ENCODE measurements around the gene XPR1. TPM values are rescaled to one million over a fixed set of nuclear protein-coding genes. Genes with fewer than 3 reads are reported as not detected.

Gene XPR1
- total RNA-seq, 1 experiment from 2014 or later: 19.9 TPM

DNA sequence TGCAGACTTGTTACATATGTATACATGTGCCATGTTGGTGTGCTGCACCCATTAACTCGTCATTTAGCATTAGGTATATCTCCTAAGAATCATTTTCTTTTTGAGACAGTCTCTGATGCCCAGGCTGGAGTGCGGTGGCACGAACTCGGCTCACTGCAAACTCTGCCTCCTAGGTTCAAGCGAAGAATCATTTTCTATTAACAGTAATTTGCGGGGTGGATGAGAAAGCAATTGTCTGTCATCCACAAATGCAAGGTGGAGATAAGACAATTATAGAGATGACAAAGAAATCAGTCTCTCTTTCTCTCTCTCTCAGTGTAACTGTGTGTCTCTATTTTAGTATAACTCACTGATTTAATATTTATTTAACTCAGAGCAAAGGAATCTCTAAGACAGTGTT, 149.9 kb downstream of the XPR1 start:
- no peak overlapping the region for H3K9ac ChIP-seq (ENCODE audit: low read length)
- DNase-seq (ENCODE audit: low read depth, low spot score) (no peak), ATAC-seq (no peak)
- ChIA-PET RAD21 (ENCODE audit: low non-redundant PET in 1 of 2, low total read pairs in 2 of 2, uncharacterized antibody in 2 of 2, unreplicated experiment in 2 of 2) (no interaction called here), CTCF (no interaction called here), POLR2A (no interaction called here)
- H3K9me2 ChIP-seq (ENCODE audit: insufficient read depth): no peaks in the 10 kb centered on the region
- no peak overlapping the region for H3K4me2 ChIP-seq (ENCODE audit: low read length)
- no peak overlapping the region for H3K4me3 ChIP-seq (replicated peaks in 1 of 2; ENCODE audit: low read depth in 1 of 2, low read length in 2 of 2)
- no peaks in the 10 kb centered on the region for H3K4me1 ChIP-seq (ENCODE audit: control insufficient read depth in 1 of 2, insufficient read depth in 2 of 2, low read length in 2 of 2)
- intact Hi-C loops (cut with micrococcal nuclease): no loop called here
- TF ChIP-seq SP1 (IDR thresholded peaks at IDR 0.05; ENCODE audit: low read depth) (no peak), FOSL1 (IDR thresholded peaks at IDR 0.05; ENCODE audit: low read depth) (no peak), JUND (IDR thresholded peaks at IDR 0.05) (no peak), SIN3A (IDR thresholded peaks at IDR 0.05; ENCODE audit: low read depth) (no peak), EGR1 (IDR thresholded peaks at IDR 0.05; ENCODE audit: low read depth) (no peak), ATF3 (IDR thresholded peaks at IDR 0.05) (no peak), POLR2AphosphoS5 (IDR thresholded peaks at IDR 0.05; ENCODE audit: low read depth, low read length) (no peak), EZH2 (IDR thresholded peaks at IDR 0.05) (no peak), TCF7L2 (IDR thresholded peaks at IDR 0.05; ENCODE audit: borderline replicate concordance, extremely low read depth, insufficient read depth, insufficient read length) (no peak), CBX3 (IDR thresholded peaks at IDR 0.05; ENCODE audit: low read depth) (no peak), RAD21 (IDR thresholded peaks at IDR 0.05; ENCODE audit: low read depth) (no peak)
- TF ChIP-seq, protein P1, sequence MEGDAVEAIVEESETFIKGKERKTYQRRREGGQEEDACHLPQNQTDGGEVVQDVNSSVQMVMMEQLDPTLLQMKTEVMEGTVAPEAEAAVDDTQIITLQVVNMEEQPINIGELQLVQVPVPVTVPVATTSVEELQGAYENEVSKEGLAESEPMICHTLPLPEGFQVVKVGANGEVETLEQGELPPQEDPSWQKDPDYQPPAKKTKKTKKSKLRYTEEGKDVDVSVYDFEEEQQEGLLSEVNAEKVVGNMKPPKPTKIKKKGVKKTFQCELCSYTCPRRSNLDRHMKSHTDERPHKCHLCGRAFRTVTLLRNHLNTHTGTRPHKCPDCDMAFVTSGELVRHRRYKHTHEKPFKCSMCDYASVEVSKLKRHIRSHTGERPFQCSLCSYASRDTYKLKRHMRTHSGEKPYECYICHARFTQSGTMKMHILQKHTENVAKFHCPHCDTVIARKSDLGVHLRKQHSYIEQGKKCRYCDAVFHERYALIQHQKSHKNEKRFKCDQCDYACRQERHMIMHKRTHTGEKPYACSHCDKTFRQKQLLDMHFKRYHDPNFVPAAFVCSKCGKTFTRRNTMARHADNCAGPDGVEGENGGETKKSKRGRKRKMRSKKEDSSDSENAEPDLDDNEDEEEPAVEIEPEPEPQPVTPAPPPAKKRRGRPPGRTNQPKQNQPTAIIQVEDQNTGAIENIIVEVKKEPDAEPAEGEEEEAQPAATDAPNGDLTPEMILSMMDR (IDR thresholded peaks at IDR 0.05 in 2 of 3, conservative IDR thresholded peaks at IDR 0.05 in 1 of 3; ENCODE audit: borderline replicate concordance in 1 of 3, insufficient read depth in 1 of 3, low read depth in 2 of 3, low read length in 2 of 3): no peak
- H3K27ac ChIP-seq (ENCODE audit: low read depth, low read length): no peak overlapping the region
- BruUV-seq (replicated peaks): no TSS peak
- H3K36me3 ChIP-seq (ENCODE audit: control insufficient read depth in 1 of 2, insufficient read depth in 2 of 2, low read length in 2 of 2): no peaks in the 10 kb centered on the region
- H2AFZ ChIP-seq (ENCODE audit: low read depth, low read length, poor library complexity, severe bottlenecking): no peak overlapping the region
- no peaks in the 10 kb centered on the region for H3K9me3 ChIP-seq (ENCODE audit: control insufficient read depth in 1 of 2, insufficient read depth in 1 of 2, low read depth in 1 of 2, low read length in 2 of 2)
- no peaks in the 10 kb centered on the region for H4K20me1 ChIP-seq (ENCODE audit: insufficient read depth)
- H3K79me2 ChIP-seq (ENCODE audit: insufficient read depth, low read length): no peaks in the 10 kb centered on the region
- H3K27me3 ChIP-seq (ENCODE audit: insufficient read depth, low read length): no peaks in the 10 kb centered on the region

All from HCT116 (cell line).